SK-N-SH (cell line): ENCODE measurements around the gene SERPINI2.

Source experiments
- CTCF ChIP-seq: fragments of 200-600 bp; sonication (generic); IDR thresholded peaks from 2 replicates; pipeline ENCODE4 v1.6.1; 2017; ENCODE audit warnings: antibody characterized with exemption, mild to moderate bottlenecking, moderate library complexity
- EP300 ChIP-seq, 2 experiments: IDR thresholded peaks; 2 replicates each; pipeline versions ENCODE4 v1.4.0 to v1.6.1; 2012; ENCODE audit warnings: borderline replicate concordance in 1 of 2, low read depth in 1 of 2, low read length in 1 of 2
- EZH2phosphoT487 ChIP-seq: fragments of 200-600 bp; sonication (generic); IDR thresholded peaks from 2 replicates; pipeline ENCODE4 v1.6.1; 2017; ENCODE audit warnings: low read depth, mixed run types, mild to moderate bottlenecking, antibody characterized with exemption, moderate library complexity, borderline replicate concordance
- FOSL2 ChIP-seq: IDR thresholded peaks from 2 replicates; pipeline ENCODE4 v1.4.0; 2012; ENCODE audit warnings: low read depth, mild to moderate bottlenecking, moderate library complexity, borderline replicate concordance
- FOXM1 ChIP-seq: IDR thresholded peaks from 2 replicates; pipeline ENCODE4 v1.4.0; 2012; ENCODE audit warnings: low read depth, mild to moderate bottlenecking
- GATA2 ChIP-seq: sonication (generic); formaldehyde crosslinking; IDR thresholded peaks from 2 replicates; pipeline ENCODE4 v1.5.0; 2020; ENCODE audit warnings: mild to moderate bottlenecking, missing genetic modification reagents
- IRF3 ChIP-seq: fragments of 150-350 bp; IDR thresholded peaks from 2 replicates; pipeline ENCODE4 v1.6.1; 2016; ENCODE audit warnings: mild to moderate bottlenecking, low read depth, low read length
- MXI1 ChIP-seq: IDR thresholded peaks from 2 replicates; pipeline ENCODE4 v1.6.1; 2012; ENCODE audit warnings: mild to moderate bottlenecking, low read depth, low read length, improper control_type of control experiment
- PBX3 ChIP-seq: IDR thresholded peaks from 2 replicates; pipeline ENCODE4; 2012
- POLR2AphosphoS5 ChIP-seq: IDR thresholded peaks from 2 replicates; pipeline ENCODE4 v1.6.1; 2012; ENCODE audit warnings: low read depth, low read length
- REST ChIP-seq: IDR thresholded peaks from 2 replicates; pipeline ENCODE4 v1.6.1; 2012; ENCODE audit warnings: mild to moderate bottlenecking, low read depth, low read length, moderate library complexity
- SIN3A ChIP-seq: IDR thresholded peaks from 2 replicates; pipeline ENCODE4 v1.6.1; 2012; ENCODE audit warnings: low read depth, mild to moderate bottlenecking, low read length, moderate library complexity, borderline replicate concordance
- SMC3 ChIP-seq: IDR thresholded peaks from 2 replicates; pipeline ENCODE4 v1.6.1; 2012; ENCODE audit warnings: low read depth, low read length, improper control_type of control experiment
- YY1 ChIP-seq: IDR thresholded peaks from 2 replicates; pipeline ENCODE4 v1.4.0; 2012; ENCODE audit warnings: low read depth, mild to moderate bottlenecking

- TF ChIP-seq CTCF (no peak), YY1 (no peak), SMC3 (no peak), FOSL2 (no peak), MXI1 (no peak), SIN3A (no peak), REST (no peak), PBX3 (no peak), IRF3 (no peak), POLR2AphosphoS5 (no peak), EZH2phosphoT487 (no peak), GATA2 (CRISPR knock-in tag) (no peak), EP300 (IDR thresholded peaks at IDR 0.05; ENCODE audit: borderline replicate concordance in 1 of 2, low read depth in 1 of 2, low read length in 1 of 2) (no peak), FOXM1 (no peak)
Observed at GRCh38 chr3:167487556-167487955, 13.7 kb upstream of the SERPINI2 start.
